Posterior vena cava (tissue), 2 donors: ENCODE data around the gene CTRB2. TPM values are rescaled to one million over a fixed set of nuclear protein-coding genes. Genes with fewer than 3 reads are reported as not detected.
A peak's percentile ranks its signal among the peaks of the same experiment; 100 is the strongest.

Source experiments
- DNase-seq: peaks from one replicate; pipeline ENCODE4 v3.0.0-alpha.2; 2020; ENCODE audit warnings: low spot score
- intact Hi-C, 2 donors: fragments of 100-400 bp; cut with DNase I; formaldehyde crosslinking; loops; one replicate each; pipeline versions ENCODE4 v1.14.1 to v1.14.2; 2022 to 2023
- long read RNA-seq, 2 donors: library from polyadenylated mRNA; unstranded; transcript quantifications; one replicate each; pipeline ENCODE4 v2.0.0, GENCODE V29; 2020 to 2021
- total RNA-seq, 2 donors: library from RNA; stranded (reverse); fragmentation: NEBNext Ultra II Directional; extraction: Animal tissue kit (Norgen Biotek cat#: 25700); gene quantifications; one replicate each; pipeline ENCODE4 v1.2.1, GENCODE V29; 2021
- donor health status: DM: yes; HTN: yes; CAD: no.
- donor health status: DM: yes; HTN: yes; CAD: no.

CTRB2 gene
- total RNA-seq, result 1 to 10 TPM in 1 of 2 donors, under 1 TPM in 1; 0.79 to 9.1 TPM
- long read RNA-seq, donor 1, result 0 reads
- long read RNA-seq, donor 2, partial matches to known transcripts, result 0 of 2 reads
- long read RNA-seq, donor 2, other reads (novel, unspliced or antisense), result 0 of 2 reads

- peak; percentile 64 for DNase-seq
- intact Hi-C loops, result loop anchor here (1.0 to 2.0 kb wide), 2 partner anchors 17 to 18 kb away; no protein-coding TSS in a partner anchor
Observed at GRCh38 chr16:75206749-75207451, at the start of gene CTRB2. Gene CTRB2, minus strand, starts transcription at chr16:75207161. Its CDS starts 20 bp downstream, at chr16:75207141.

GRCh38 chr16:75256059-75256571 lies 49.2 kb upstream of the CTRB2 start:
- peak; percentile 86 for DNase-seq
- intact Hi-C loops, result loop anchor here (5.0 to 10.0 kb wide), 2 partner anchors 41 to 49 kb away; no protein-coding TSS in a partner anchor

GRCh38 chr16:75254359-75254837 lies 47.4 kb upstream of the CTRB2 start:
- DNase-seq, result no peak
- intact Hi-C loops, result loop anchor here in 1 of 2 donors (10.0 kb wide), 1 partner anchor 50 kb away; no protein-coding TSS in a partner anchor

GRCh38 chr16:75252946-75253911 lies 46.3 kb upstream of the CTRB2 start:
- DNase-seq, result no peak
- intact Hi-C loops, result loop anchor here in 1 of 2 donors (10.0 kb wide), 1 partner anchor 52 kb away; no protein-coding TSS in a partner anchor

GRCh38 chr16:75252049-75252864 lies 45.3 kb upstream of the CTRB2 start:
- intact Hi-C loops, result loop anchor here in 1 of 2 donors (10.0 kb wide), 1 partner anchor 53 kb away; no protein-coding TSS in a partner anchor
- DNase-seq, result no peak

- peak; percentile 93 for DNase-seq
- intact Hi-C loops, result loop anchor here in 1 of 2 donors (10.0 kb wide), 1 partner anchor 53 kb away; no protein-coding TSS in a partner anchor
Observed at GRCh38 chr16:75251280-75252048, 44.5 kb upstream of the CTRB2 start, which contains the start of gene BCAR1. Gene BCAR1, minus strand, starts transcription at chr16:75251624. Its CDS starts 142 bp downstream, at chr16:75251482.

- intact Hi-C loops, result loop anchor here in 1 of 2 donors (10.0 kb wide), 1 partner anchor 54 kb away; no protein-coding TSS in a partner anchor
- no peak for DNase-seq
Observed at GRCh38 chr16:75250809-75251279, 43.9 kb upstream of the CTRB2 start.

GRCh38 chr16:75250089-75250808 lies 43.3 kb upstream of the CTRB2 start:
- DNase-seq, result no peak
- intact Hi-C loops, result loop anchor here in 1 of 2 donors (10.0 kb wide), 1 partner anchor 55 kb away; no protein-coding TSS in a partner anchor

GRCh38 chr16:75249441-75249840 lies 42.5 kb upstream of the CTRB2 start:
- DNase-seq, result no peak

GRCh38 chr16:75248536-75249380 lies 41.8 kb upstream of the CTRB2 start:
- no peak for DNase-seq

More at GRCh38 chr16:75249441-75249840, 42.5 kb upstream of the CTRB2 start:
- intact Hi-C loops, result no loop called here

GRCh38 chr16:75248142-75248535 lies 41.2 kb upstream of the CTRB2 start:
- no peak for DNase-seq
- intact Hi-C loops, result no loop called here

More at GRCh38 chr16:75248536-75249380, 41.8 kb upstream of the CTRB2 start:
- intact Hi-C loops, result no loop called here

GRCh38 chr16:75247249-75247648 lies 40.3 kb upstream of the CTRB2 start:
- intact Hi-C loops, result no loop called here
- DNase-seq, result no peak

- DNase-seq, result no peak
- intact Hi-C loops, result no loop called here
Observed at GRCh38 chr16:75246504-75247205, 39.7 kb upstream of the CTRB2 start.

GRCh38 chr16:75244844-75245758 lies 38.1 kb upstream of the CTRB2 start:
- peak; percentile 93 for DNase-seq
- intact Hi-C loops, result no loop called here
